PC-3 (cell line): ENCODE results near the gene ARHGAP5. TPM values are rescaled to one million over a fixed set of nuclear protein-coding genes. Genes with fewer than 3 reads are reported as not detected.
A peak's percentile ranks its signal among the peaks of the same experiment; 100 is the strongest.

Source experiments
- ATAC-seq: fragments of 200-7000 bp; cut with Tn5 transposase; 2 replicates; pipeline ENCODE4 v1.9.1; 2020; ENCODE audit warnings: mild to moderate bottlenecking, moderate library complexity
- BruUV-seq: library from RNA; stranded (reverse); fragments of 400-500 nt; replicated peaks from 2 replicates; lab custom pipeline; 2021; lab: Mats Ljungman, UMichigan
- CTCF ChIA-PET: fragments of 300-600 bp; sonication (Branson Sonifier 250); formaldehyde crosslinking; loops from one replicate; lab custom pipeline; 2022; ENCODE audit warnings: antibody characterized with exemption; lab: Charles Lee
- POLR2A ChIA-PET: fragments of 300-600 bp; sonication (Branson Sonifier 250); formaldehyde crosslinking; loops from one replicate; lab custom pipeline; 2022; ENCODE audit warnings: antibody characterized with exemption; ENCODE audit not compliant: unreplicated experiment; lab: Charles Lee
- DNase-seq: peaks from one replicate; pipeline ENCODE4 v3.0.0-alpha.2; 2015
- H2AFZ ChIP-seq: fragments of 300-600 bp; sonication (generic); 2 replicates; pipeline ENCODE4 v1.6.0; 2016; ENCODE audit warnings: antibody characterized with exemption, low read length
- H3F3A ChIP-seq: fragments of 300-600 bp; sonication (generic); one replicate; pipeline ENCODE4 v1.6.0; 2017; ENCODE audit warnings: antibody characterized with exemption, low read length, control low read depth, mild to moderate bottlenecking; ENCODE audit not compliant: unreplicated experiment
- H3K27ac ChIP-seq: fragments of 300-600 bp; sonication (generic); 2 replicates; pipeline ENCODE4 v1.5.1; 2016; ENCODE audit warnings: mild to moderate bottlenecking, low read length
- H3K27me3 ChIP-seq: fragments of 300-600 bp; sonication (generic); 2 replicates; pipeline ENCODE4 v1.6.1; 2016; ENCODE audit warnings: low read length, mixed read lengths
- H3K36me3 ChIP-seq: fragments of 300-600 bp; sonication (generic); 2 replicates; pipeline ENCODE4 v1.6.1; 2016; ENCODE audit warnings: low read depth, mixed run types, low read length, mixed read lengths
- H3K4me1 ChIP-seq: fragments of 300-600 bp; sonication (generic); 2 replicates; pipeline ENCODE4 v1.5.1; 2016; ENCODE audit warnings: low read length; ENCODE audit not compliant: insufficient read depth
- H3K4me2 ChIP-seq: fragments of 300-600 bp; sonication (generic); 2 replicates; pipeline ENCODE4 v1.6.0; 2016; ENCODE audit warnings: low read length
- H3K4me3 ChIP-seq: fragments of 300-600 bp; sonication (generic); 2 replicates; pipeline ENCODE4 v1.5.1; 2016; ENCODE audit warnings: mild to moderate bottlenecking, low read length, mixed read lengths
- H3K79me2 ChIP-seq: fragments of 300-600 bp; sonication (generic); 2 replicates; pipeline ENCODE4 v1.6.1; 2017; ENCODE audit warnings: low read length, mixed read lengths
- H3K9ac ChIP-seq: fragments of 300-600 bp; sonication (generic); 2 replicates; pipeline ENCODE4 v1.6.0; 2016; ENCODE audit warnings: mild to moderate bottlenecking, low read length
- H3K9me2 ChIP-seq: fragments of 300-600 bp; sonication (generic); replicated peaks from 2 replicates; pipeline ENCODE4 v1.6.1; 2016; ENCODE audit warnings: mixed run types, low read length, mixed read lengths
- H3K9me3 ChIP-seq: fragments of 300-600 bp; sonication (generic); 2 replicates; pipeline ENCODE4 v1.6.1; 2016; ENCODE audit warnings: low read length, mixed read lengths
- H4K20me1 ChIP-seq: fragments of 300-600 bp; sonication (generic); 2 replicates; pipeline ENCODE4 v1.6.1; 2016; ENCODE audit warnings: low read length, mixed read lengths
- CTCF ChIP-seq: fragments of 300-600 bp; sonication (generic); conservative IDR thresholded peaks from 2 replicates; pipeline ENCODE4 v1.5.1; 2017; ENCODE audit warnings: antibody characterized with exemption, low read depth, mild to moderate bottlenecking, low read length
- EZH2 ChIP-seq: fragments of 300-600 bp; sonication (generic); IDR thresholded peaks from one replicate; pipeline ENCODE4 v1.6.1; 2017; ENCODE audit warnings: antibody characterized with exemption, mild to moderate bottlenecking, low read length; ENCODE audit not compliant: unreplicated experiment
- EZH2phosphoT487 ChIP-seq: fragments of 300-600 bp; sonication (generic); IDR thresholded peaks from 2 replicates; pipeline ENCODE4 v1.6.1; 2018; ENCODE audit warnings: mild to moderate bottlenecking, antibody characterized with exemption, low read length, borderline replicate concordance
- intact Hi-C: fragments of 100-400 bp; cut with micrococcal nuclease; formaldehyde crosslinking; loops from 2 replicates; pipeline ENCODE4 v1.9.0; 2023
- total RNA-seq: library from RNA; depleted of rRNA; stranded (reverse); fragments of >200 nt; gene quantifications from 2 replicates; pipeline ENCODE4 v1.2.3, GENCODE V29; 2014

The ARHGAP5 gene
- total RNA-seq, 1 experiment from 2014 or later: 46.4 TPM

GRCh38 chr14:32072676-32073075 is 4.4 kb upstream of the ARHGAP5 start:
- H4K20me1 ChIP-seq: no peaks in the 10 kb centered on the region
- H3K4me1 ChIP-seq: peaks cover 15% of the 10 kb centered on the region
- H3K79me2 ChIP-seq: peaks cover 21% of the 10 kb centered on the region
- no peak overlapping the region for H3K4me3 ChIP-seq
- no peaks in the 10 kb centered on the region for H3K27me3 ChIP-seq
- H3K36me3 ChIP-seq: no peaks in the 10 kb centered on the region
- ChIA-PET CTCF (no interaction called here), POLR2A (no interaction called here)
- H3F3A ChIP-seq: no peaks in the 10 kb centered on the region
- no peak overlapping the region for H2AFZ ChIP-seq
- intact Hi-C loops: loop anchor here (1.0 to 10.0 kb wide), 7 partner anchors 138 to 562 kb away; no protein-coding TSS in a partner anchor
- H3K4me2 ChIP-seq: no peak overlapping the region
- no peaks in the 10 kb centered on the region for H3K9me2 ChIP-seq
- H3K9me3 ChIP-seq: no peaks in the 10 kb centered on the region
- no peak for DNase-seq
- BruUV-seq: no TSS peak
- no peak overlapping the region for H3K27ac ChIP-seq
- TF ChIP-seq CTCF: no peak
- no peak for TF ChIP-seq EZH2phosphoT487
- no peak for TF ChIP-seq EZH2
- no peak overlapping the region for H3K9ac ChIP-seq
- no peak for ATAC-seq

GRCh38 chr14:32073537-32074189 is 3.4 kb upstream of the ARHGAP5 start:
- H3K27me3 ChIP-seq: no peaks in the 10 kb centered on the region
- no TSS peak for BruUV-seq
- H3K36me3 ChIP-seq: no peaks in the 10 kb centered on the region
- no peaks in the 10 kb centered on the region for H3F3A ChIP-seq
- H3K9ac ChIP-seq: no peak overlapping the region
- DNase-seq (peak; percentile 93), ATAC-seq (no peak)
- intact Hi-C loops: loop anchor here (1.0 to 10.0 kb wide), 7 partner anchors 139 to 563 kb away; no protein-coding TSS in a partner anchor
- no peak overlapping the region for H3K4me3 ChIP-seq
- peaks cover 31% of the 10 kb centered on the region for H3K79me2 ChIP-seq
- ChIA-PET POLR2A (interaction anchor here (0.5 kb wide), 1 partner anchor 72 kb away, joined by 8 read pairs; no protein-coding TSS in a partner anchor), CTCF (interaction anchor here (0.6 to 1.1 kb wide), 7 partner anchors 123 to 440 kb away, joined by 3 to 8 read pairs (median 4); no protein-coding TSS in a partner anchor)
- no peak overlapping the region for H2AFZ ChIP-seq
- no peak overlapping the region for H3K27ac ChIP-seq
- peaks cover 4% of the 10 kb centered on the region for H4K20me1 ChIP-seq
- H3K9me2 ChIP-seq: no peaks in the 10 kb centered on the region
- TF ChIP-seq EZH2 (no peak), CTCF (peak; percentile 85)
- peaks cover 15% of the 10 kb centered on the region for H3K4me1 ChIP-seq
- H3K9me3 ChIP-seq: no peaks in the 10 kb centered on the region
- no peak overlapping the region for H3K4me2 ChIP-seq
